Psoas muscle (tissue), 8 donors: ENCODE data around the gene IGFLR1. TPM values are rescaled to one million over a fixed set of nuclear protein-coding genes. Genes with fewer than 3 reads are reported as not detected.

Experiments used
- ATAC-seq, 4 donors: fragments of 200-7000 bp; cut with Tn5 transposase; one replicate each; pipeline ENCODE4 v1.9.1; 2020; ENCODE audit warnings: moderate library complexity in 3 of 4, mild to moderate bottlenecking in 2 of 4
- DNase-seq, 2 donors: peaks; one replicate each; pipeline ENCODE4 v3.0.0-alpha.2; 2020
- H3K27ac ChIP-seq: fragments of 200-600 bp; one replicate; pipeline ENCODE4 v1.8.0; 2022
- H3K27me3 ChIP-seq, 3 donors: fragments of 200-600 bp in 1 of 3; one replicate each; pipeline versions ENCODE4 v1.6.1 to v1.8.0; 2013 to 2022; ENCODE audit warnings: low read length in 2 of 3, mild to moderate bottlenecking in 2 of 3, moderate library complexity in 1 of 3; ENCODE audit not compliant: insufficient read depth in 3 of 3
- H3K36me3 ChIP-seq, 2 donors: fragments of 200-600 bp in 1 of 2; one replicate each; pipeline versions ENCODE4 v1.6.1 to v1.8.0; 2013 to 2022; ENCODE audit warnings: low read depth in 1 of 2, mild to moderate bottlenecking in 1 of 2, moderate library complexity in 1 of 2; ENCODE audit not compliant: insufficient read depth in 1 of 2
- H3K4me1 ChIP-seq: fragments of 200-600 bp; one replicate; pipeline ENCODE4 v1.8.0; 2022
- H3K4me3 ChIP-seq: fragments of 200-600 bp; one replicate; pipeline ENCODE4 v1.8.0; 2022; ENCODE audit warnings: mild to moderate bottlenecking
- H3K9me3 ChIP-seq: fragments of 200-600 bp; one replicate; pipeline ENCODE4 v1.8.0; 2022
- CTCF ChIP-seq: fragments of 200-600 bp; IDR thresholded peaks from one replicate; pipeline ENCODE4 v1.8.0; 2022; ENCODE audit warnings: antibody characterized with exemption
- WGBS, 3 donors: extraction: QIAGEN DNeasy Blood & Tissue Kit; methylation state at CpG; one replicate each; pipeline versions ENCODE4 v1.1.6 to v1.1.7; 2013; 5-methylcytosine and 5-hydroxymethylcytosine counted together
- intact Hi-C, 2 donors: fragments of 100-400 bp; cut with DNase I; formaldehyde crosslinking; loops; one replicate each; pipeline versions ENCODE4 v1.11.0 to v1.14.2; 2022
- polyA plus RNA-seq, 3 donors: library from polyadenylated mRNA; stranded (reverse); fragments of 200-250 nt; gene quantifications; one replicate each; pipeline ENCODE4 v1.2.3, GENCODE V29; 2013
- total RNA-seq, 4 donors: library from RNA; stranded (reverse); fragmentation: NEBNext Ultra II Directional in 2 of 4; extraction: Animal tissue kit (Norgen Biotek cat#: 25700) in 2 of 4; gene quantifications; one replicate each; pipeline versions ENCODE4 v1.2.1 to v1.2.4, GENCODE V29; 2021 to 2023
- donor health status: healthy with polysubstance abuse.
- donor health status: DM: no; HTN: no; CAD: no; lungs with moderate emphysema.
- donor health status: Bipolar disorder and iron deficiency.
- donor health status: healthy.
- donor health status: DM: yes; HTN: yes; CAD: no.
- donor health status: DM: no; HTN: no; CAD: no.
- donor health status: DM: no; HTN: no; CAD: no.
- donor health status: DM: yes; HTN: yes; CAD: no.

The IGFLR1 gene
- total and polyA plus RNA-seq, 7 donors: 2.0 to 12.4 (median 5.8) TPM

- Histone ChIP-seq H3K27me3 (no peaks in the 10 kb centered on the region), H3K4me3 (peak overlapping the region; percentile 89), H3K4me1 (peaks cover 42% of the 10 kb centered on the region), H3K27ac (peak overlapping the region; percentile 100), H3K36me3 (peaks cover 0 to 35% of the 10 kb centered on the region in 2 donors), H3K9me3 (no peaks in the 10 kb centered on the region)
- DNase-seq (no peak), ATAC-seq (no peak)
- intact Hi-C loops: no loop called here
- no peak for TF ChIP-seq CTCF
- 84 to 87% (median 86%) methylated on average over 19 of the region's 19 CpGs for WGBS, 3 donors
These were observed 1.6 kb upstream of the IGFLR1 start for GRCh38 chr19:35743640-35744429.

GRCh38 chr19:35741203-35741515, 1.1 kb downstream of the IGFLR1 start:
- Histone ChIP-seq H3K36me3 (peaks cover 0 to 58% of the 10 kb centered on the region in 2 donors), H3K4me1 (peaks cover 23% of the 10 kb centered on the region), H3K27me3 (no peaks in the 10 kb centered on the region), H3K4me3 (peak overlapping the region; percentile 71), H3K27ac (peak overlapping the region; percentile 73), H3K9me3 (no peaks in the 10 kb centered on the region)
- no peak for ATAC-seq
- DNase-seq: no peak
- TF ChIP-seq CTCF: no peak
- WGBS, 3 donors: 4 to 10% (median 9%) methylated on average over 12 of the region's 12 CpGs
- intact Hi-C loops: no loop called here

- DNase-seq (peak; percentile 99), ATAC-seq (peak; percentile 79 to 83 (median 82))
- 0% methylated on average over 63 of the region's 63 CpGs for WGBS, 3 donors
- no peak for TF ChIP-seq CTCF
- no peaks in the 10 kb centered on the region for H3K9me3 ChIP-seq
- no peaks in the 10 kb centered on the region for H3K27me3 ChIP-seq
- H3K36me3 ChIP-seq: peaks cover 0 to 64% of the 10 kb centered on the region in 2 donors
- intact Hi-C loops: no loop called here
- peaks cover 19% of the 10 kb centered on the region for H3K4me1 ChIP-seq
- H3K27ac ChIP-seq: peak overlapping the region; percentile 73
- H3K4me3 ChIP-seq: peak overlapping the region; percentile 71
These were observed 1.6 kb downstream of the IGFLR1 start for GRCh38 chr19:35740423-35741202.

GRCh38 chr19:35740108-35740422, 2.2 kb downstream of the IGFLR1 start:
- intact Hi-C loops: no loop called here

More at GRCh38 chr19:35740108-35740422, 2.2 kb downstream of the IGFLR1 start:
- H3K4me3 ChIP-seq: peak overlapping the region; percentile 71
- DNase-seq (no peak), ATAC-seq (no peak)
- no peaks in the 10 kb centered on the region for H3K27me3 ChIP-seq
- no peaks in the 10 kb centered on the region for H3K9me3 ChIP-seq
- H3K27ac ChIP-seq: peak overlapping the region; percentile 69
- H3K36me3 ChIP-seq: peaks cover 0 to 69% of the 10 kb centered on the region in 2 donors
- no peak for TF ChIP-seq CTCF
- WGBS, 3 donors: 2 to 6% (median 4%) methylated on average over 16 of the region's 16 CpGs
- H3K4me1 ChIP-seq: peaks cover 19% of the 10 kb centered on the region
